Measurements from ENCODE around the gene SGCB. TPM values are rescaled to one million over a fixed set of nuclear protein-coding genes. Genes with fewer than 3 reads are reported as not detected.

The SGCB gene
- total RNA-seq, 1 donor from 2014 or later, result 29.9 TPM

- H3K4me1 Mint-ChIP-seq, result no peaks in the 10 kb centered on the region
- peaks cover 30% of the 10 kb centered on the region for H3K36me3 Mint-ChIP-seq (ENCODE audit: low read depth)
- DNase-seq (ENCODE audit: low read depth, low spot score), result no peak
- H3K9me3 Mint-ChIP-seq, result no peaks in the 10 kb centered on the region
- TF ChIP-seq CTCF (conservative IDR thresholded peaks at IDR 0.05), result no peak
- no peak overlapping the region for H3K4me3 Mint-ChIP-seq
- no peak overlapping the region for H3K27ac Mint-ChIP-seq (ENCODE audit: unreplicated experiment)
- H3K27me3 Mint-ChIP-seq (ENCODE audit: low read depth), result no peaks in the 10 kb centered on the region
Observed at GRCh38 chr4:52028970-52029369, 9.1 kb downstream of the SGCB start.

DNA sequence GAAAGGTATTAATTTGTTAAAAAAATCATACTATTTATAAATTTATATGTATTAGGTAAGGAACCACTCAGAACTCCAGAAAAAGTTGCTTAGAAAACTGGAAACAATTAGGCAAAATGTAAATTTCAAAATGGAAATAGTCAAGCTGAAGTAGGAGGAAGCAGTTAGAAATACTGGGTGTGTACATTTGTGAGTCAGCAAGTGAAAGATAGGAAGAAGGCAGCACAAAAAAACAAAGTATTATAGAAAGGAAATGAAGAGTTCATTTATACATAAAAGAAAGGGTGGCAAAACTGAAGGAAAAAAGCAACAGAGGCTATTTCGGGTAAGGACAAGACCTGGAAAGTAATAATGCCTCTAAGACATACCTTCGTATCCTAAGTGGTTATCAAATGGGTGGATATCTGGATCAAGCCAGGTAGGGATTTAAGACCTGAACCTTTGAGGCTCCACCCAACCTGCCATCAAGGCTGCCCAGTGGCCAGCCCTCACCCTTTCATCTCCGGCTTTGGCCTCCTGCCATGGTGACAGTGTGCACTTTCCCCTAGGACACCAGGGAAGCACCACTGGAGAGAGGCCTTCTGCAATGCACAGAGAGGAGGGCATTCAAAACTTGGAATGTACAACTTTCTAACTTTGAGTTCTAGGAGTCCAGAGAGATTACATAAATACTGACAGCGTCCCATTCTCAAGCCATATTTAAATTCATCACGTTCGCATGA, 18.0 kb downstream of the SGCB start, which contains the start of gene LRRC66:
TSS of gene LRRC66 (minus strand) at position 428 of the 722 bp plus-strand sequence. CDS start 2,750 bp downstream, outside the sequence.
- no peaks in the 10 kb centered on the region for H3K27me3 Mint-ChIP-seq (ENCODE audit: low read depth)
- DNase-seq (ENCODE audit: low read depth, low spot score), result no peak
- no peaks in the 10 kb centered on the region for H3K4me1 Mint-ChIP-seq
- H3K9me3 Mint-ChIP-seq, result no peaks in the 10 kb centered on the region
- TF ChIP-seq CTCF (conservative IDR thresholded peaks at IDR 0.05), result no peak
- no peak within 1 kb of the TSS for H3K4me3 Mint-ChIP-seq
- peaks cover 15% of the 10 kb centered on the region for H3K36me3 Mint-ChIP-seq (ENCODE audit: low read depth)
- peak within 1 kb of the TSS; percentile 37 for H3K27ac Mint-ChIP-seq (ENCODE audit: unreplicated experiment)

GRCh38 chr4:52017814-52018213, 20.3 kb downstream of the SGCB start:
- TF ChIP-seq CTCF (conservative IDR thresholded peaks at IDR 0.05), result no peak
- no peaks in the 10 kb centered on the region for H3K9me3 Mint-ChIP-seq
- H3K4me3 Mint-ChIP-seq, result no peak overlapping the region
- H3K27me3 Mint-ChIP-seq (ENCODE audit: low read depth), result no peaks in the 10 kb centered on the region
- no peak for DNase-seq (ENCODE audit: low read depth, low spot score)
- H3K36me3 Mint-ChIP-seq (ENCODE audit: low read depth), result peaks cover 8% of the 10 kb centered on the region
- no peaks in the 10 kb centered on the region for H3K4me1 Mint-ChIP-seq
- no peak overlapping the region for H3K27ac Mint-ChIP-seq (ENCODE audit: unreplicated experiment)

GRCh38 chr4:52016981-52017380, 21.1 kb downstream of the SGCB start:
- no peaks in the 10 kb centered on the region for H3K27me3 Mint-ChIP-seq (ENCODE audit: low read depth)
- DNase-seq (ENCODE audit: low read depth, low spot score), result no peak
- H3K27ac Mint-ChIP-seq (ENCODE audit: unreplicated experiment), result no peak overlapping the region
- H3K4me1 Mint-ChIP-seq, result no peaks in the 10 kb centered on the region
- no peaks in the 10 kb centered on the region for H3K9me3 Mint-ChIP-seq
- no peak for TF ChIP-seq CTCF (conservative IDR thresholded peaks at IDR 0.05)
- peaks cover 8% of the 10 kb centered on the region for H3K36me3 Mint-ChIP-seq (ENCODE audit: low read depth)
- no peak overlapping the region for H3K4me3 Mint-ChIP-seq

DNA sequence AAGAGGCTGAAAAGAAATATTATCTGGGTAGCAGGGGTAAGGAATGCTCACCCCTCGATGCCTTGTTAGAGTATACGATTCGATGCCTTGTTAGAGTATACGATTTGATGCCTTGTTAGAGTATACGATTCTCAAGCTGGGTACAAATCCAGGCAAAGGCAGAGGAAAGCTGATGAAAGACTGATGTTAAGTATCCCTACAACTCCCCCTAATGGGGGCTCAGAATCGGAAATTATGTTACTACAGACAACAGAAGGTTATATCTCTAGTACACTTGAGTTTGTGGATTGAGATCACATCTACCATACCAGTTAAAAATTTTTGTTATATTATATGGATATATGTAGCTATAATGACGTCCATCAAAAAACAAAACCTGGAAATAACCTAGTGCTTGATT, 22.7 kb downstream of the SGCB start:
- no peak overlapping the region for H3K4me3 Mint-ChIP-seq
- no peaks in the 10 kb centered on the region for H3K4me1 Mint-ChIP-seq
- peaks cover 2% of the 10 kb centered on the region for H3K9me3 Mint-ChIP-seq
- no peaks in the 10 kb centered on the region for H3K27me3 Mint-ChIP-seq (ENCODE audit: low read depth)
- DNase-seq (ENCODE audit: low read depth, low spot score), result no peak
- H3K36me3 Mint-ChIP-seq (ENCODE audit: low read depth), result peaks cover 8% of the 10 kb centered on the region
- H3K27ac Mint-ChIP-seq (ENCODE audit: unreplicated experiment), result no peak overlapping the region
- TF ChIP-seq CTCF (conservative IDR thresholded peaks at IDR 0.05), result no peak

Measured in neural crest cell (in vitro differentiated cells).